GM21576 (cell line): Measurements from ENCODE around the gene BCLAF1.
A peak's percentile ranks its signal among the peaks of the same experiment; 100 is the strongest.
"Not testable (repeated sequence)": the region's sequence is repeated elsewhere in the genome, so short reads cannot be mapped to it uniquely, and the experiment has no call there.

Source experiments
- ATAC-seq: cut with Tn5 transposase; IDR thresholded peaks from one replicate; pipeline ENCODE4 v1.9.1; 2021; ENCODE audit warnings: mild to moderate bottlenecking, moderate library complexity; ENCODE audit not compliant: unreplicated experiment

BCLAF1 gene

GRCh38 chr6:136249811-136250685 lies 39.6 kb downstream of the BCLAF1 start, which contains the start of gene MTFR2:
MTFR2 (minus strand) TSS chr6:136250311; CDS start chr6:136249099, 1,212 bp downstream.
- ATAC-seq: peak; percentile 97

GRCh38 chr6:136249336-136249735 lies 40.3 kb downstream of the BCLAF1 start:
- no peak for ATAC-seq

GRCh38 chr6:136244061-136244616 lies 45.5 kb downstream of the BCLAF1 start:
- no peak for ATAC-seq

GRCh38 chr6:136236466-136237293 lies 53.0 kb downstream of the BCLAF1 start:
- ATAC-seq: no peak

GRCh38 chr6:136235233-136235564 lies 54.4 kb downstream of the BCLAF1 start:
- no peak for ATAC-seq

GRCh38 chr6:136232701-136233100 lies 56.9 kb downstream of the BCLAF1 start:
- no peak for ATAC-seq

GRCh38 chr6:136230219-136230853 lies 59.3 kb downstream of the BCLAF1 start:
- ATAC-seq: no peak

- no peak for ATAC-seq
Observed at GRCh38 chr6:136228814-136229213, 60.8 kb downstream of the BCLAF1 start.

GRCh38 chr6:136226674-136227377 lies 62.8 kb downstream of the BCLAF1 start:
- ATAC-seq: no peak

- ATAC-seq: no peak
Observed at GRCh38 chr6:136226027-136226673, 63.5 kb downstream of the BCLAF1 start.

- ATAC-seq: no peak
Observed at GRCh38 chr6:136225496-136225895, 64.2 kb downstream of the BCLAF1 start.

- not testable (repeated sequence) for ATAC-seq
Observed at GRCh38 chr6:136224974-136225373, 64.7 kb downstream of the BCLAF1 start.

- ATAC-seq: no peak
Observed at GRCh38 chr6:136216503-136217401, 72.9 kb downstream of the BCLAF1 start.

- no peak for ATAC-seq
Observed at GRCh38 chr6:136213853-136214252, 75.8 kb downstream of the BCLAF1 start.

- no peak for ATAC-seq
Observed at GRCh38 chr6:136213012-136213539, 76.6 kb downstream of the BCLAF1 start.

- ATAC-seq: no peak
Observed at GRCh38 chr6:136212608-136213007, 77.0 kb downstream of the BCLAF1 start.

- no peak for ATAC-seq
Observed at GRCh38 chr6:136210398-136211165, 79.1 kb downstream of the BCLAF1 start.

GRCh38 chr6:136209496-136209895 lies 80.2 kb downstream of the BCLAF1 start:
- no peak for ATAC-seq
